Central memory CD8-positive, alpha-beta T cell (primary cell): ENCODE data around the gene ALPK3.

Experiments used
- ATAC-seq: fragments of 150-1000 bp; cut with Tn5 transposase; replicated peaks from 2 replicates; pipeline ENCODE4 v1.10.0; 2022; ENCODE audit warnings: mild to moderate bottlenecking, moderate FRiP score, moderate number of reproducible peaks; ENCODE audit not compliant: poor library complexity, severe bottlenecking; ENCODE audit errors: extremely low read depth
- DNase-seq, 2 donors: peaks; one replicate each; pipeline ENCODE4 v3.0.0; 2021; ENCODE audit warnings: low spot score in 2 of 2
- H3K27ac Mint-ChIP-seq: one replicate; pipeline ENCODE4 v1.8.0; 2022; ENCODE audit warnings: low read depth, mild to moderate bottlenecking, moderate library complexity, mixed read lengths
- H3K27me3 Mint-ChIP-seq: one replicate; pipeline ENCODE4 v1.8.0; 2022; ENCODE audit warnings: mixed read lengths
- H3K36me3 Mint-ChIP-seq: one replicate; pipeline ENCODE4 v1.8.0; 2022; ENCODE audit warnings: mild to moderate bottlenecking, moderate library complexity, mixed read lengths; ENCODE audit not compliant: insufficient read depth
- H3K4me1 Mint-ChIP-seq: one replicate; pipeline ENCODE4 v1.8.0; 2022; ENCODE audit warnings: mixed read lengths
- H3K4me3 Mint-ChIP-seq: one replicate; pipeline ENCODE4 v1.8.0; 2022; ENCODE audit warnings: mild to moderate bottlenecking, moderate library complexity, mixed read lengths
- H3K9me3 Mint-ChIP-seq: one replicate; pipeline ENCODE4 v1.8.0; 2022; ENCODE audit warnings: mixed read lengths

ALPK3 gene

DNA sequence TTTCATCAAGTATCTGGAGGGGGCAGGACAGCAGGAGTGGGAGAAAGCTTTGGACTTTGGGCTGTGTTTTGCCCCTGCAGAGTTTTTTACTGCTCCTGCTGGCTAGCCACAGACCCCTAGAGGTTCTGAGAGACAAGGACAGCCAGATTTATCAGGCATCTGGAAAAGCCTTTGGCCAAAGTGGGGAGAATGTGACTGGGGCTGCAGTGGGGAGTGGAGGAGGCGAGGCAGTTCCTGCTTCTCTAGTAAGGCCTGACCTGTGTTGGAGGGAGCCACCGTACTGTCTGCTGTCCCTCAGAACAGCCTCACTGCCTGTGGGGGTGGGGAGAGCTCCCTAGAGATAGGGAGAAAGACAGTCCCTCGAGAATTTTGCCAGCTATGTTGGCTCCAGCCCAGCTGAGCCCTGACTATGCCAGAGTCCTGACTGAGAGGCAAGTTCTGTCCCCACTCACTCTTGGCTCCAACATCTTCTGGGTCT is 2.2 kb downstream of the ALPK3 start:
- Mint-ChIP-seq H3K27me3 (no peaks in the 10 kb centered on the region), H3K36me3 (no peaks in the 10 kb centered on the region), H3K4me1 (peaks cover 9% of the 10 kb centered on the region), H3K27ac (no peak overlapping the region), H3K9me3 (no peaks in the 10 kb centered on the region), H3K4me3 (no peak overlapping the region)
- no peak for ATAC-seq
- no peak for DNase-seq

- Mint-ChIP-seq H3K4me1 (peaks cover 9% of the 10 kb centered on the region), H3K27ac (no peak overlapping the region), H3K4me3 (no peak overlapping the region), H3K9me3 (no peaks in the 10 kb centered on the region), H3K27me3 (no peaks in the 10 kb centered on the region), H3K36me3 (no peaks in the 10 kb centered on the region)
- DNase-seq (no peak), ATAC-seq (no peak)
These were observed 2.6 kb downstream of the ALPK3 start for GRCh38 chr15:84819791-84820190.

GRCh38 chr15:84821501-84822021 is 4.4 kb downstream of the ALPK3 start:
- Mint-ChIP-seq H3K4me3 (no peak overlapping the region), H3K27me3 (no peaks in the 10 kb centered on the region), H3K9me3 (no peaks in the 10 kb centered on the region), H3K36me3 (no peaks in the 10 kb centered on the region), H3K4me1 (peaks cover 6% of the 10 kb centered on the region), H3K27ac (no peak overlapping the region)
- ATAC-seq: no peak
- DNase-seq: no peak

DNA sequence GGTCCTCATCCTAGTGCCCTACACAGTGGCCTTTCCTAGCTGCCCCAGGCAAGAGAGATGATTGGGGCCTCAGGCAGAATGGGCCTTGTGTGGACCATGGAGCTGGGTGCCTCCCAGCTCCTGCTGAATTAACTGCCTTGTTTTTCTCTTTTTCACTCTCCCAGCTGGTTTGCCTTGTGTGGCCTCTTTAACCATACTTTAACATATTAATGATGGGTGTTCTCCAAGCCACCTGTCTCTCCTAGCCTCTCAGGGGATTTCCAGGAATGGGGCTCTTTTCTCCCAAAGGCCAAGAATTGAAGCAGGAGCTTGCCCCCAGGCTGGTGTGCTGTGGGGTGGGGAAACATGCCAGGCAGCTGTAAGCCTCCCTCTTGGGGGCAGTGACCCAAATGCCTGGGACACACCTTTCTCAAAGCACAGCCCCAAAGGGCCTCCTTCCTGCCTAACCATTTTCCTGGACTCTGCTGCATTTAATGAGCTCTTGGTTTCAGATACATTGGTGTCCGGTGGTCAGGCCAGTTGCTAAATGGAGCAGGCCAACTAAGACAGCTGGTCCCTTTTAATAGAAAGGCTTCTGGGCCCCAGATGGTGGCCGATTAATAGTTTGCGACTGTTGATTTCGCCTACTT is 5.6 kb downstream of the ALPK3 start:
- no peak for DNase-seq
- Mint-ChIP-seq H3K4me1 (peaks cover 4% of the 10 kb centered on the region), H3K9me3 (no peaks in the 10 kb centered on the region), H3K4me3 (no peak overlapping the region), H3K27me3 (no peaks in the 10 kb centered on the region), H3K36me3 (no peaks in the 10 kb centered on the region), H3K27ac (no peak overlapping the region)
- ATAC-seq: no peak

- Mint-ChIP-seq H3K4me3 (no peak overlapping the region), H3K9me3 (no peaks in the 10 kb centered on the region), H3K4me1 (no peaks in the 10 kb centered on the region), H3K27ac (no peak overlapping the region), H3K27me3 (no peaks in the 10 kb centered on the region), H3K36me3 (no peaks in the 10 kb centered on the region)
- DNase-seq (no peak), ATAC-seq (no peak)
These were observed 6.2 kb downstream of the ALPK3 start for GRCh38 chr15:84823282-84823878.

GRCh38 chr15:84824260-84825007 is 7.3 kb downstream of the ALPK3 start:
- Mint-ChIP-seq H3K4me1 (no peaks in the 10 kb centered on the region), H3K27ac (no peak overlapping the region), H3K9me3 (no peaks in the 10 kb centered on the region), H3K36me3 (no peaks in the 10 kb centered on the region), H3K27me3 (no peaks in the 10 kb centered on the region), H3K4me3 (no peak overlapping the region)
- ATAC-seq (no peak), DNase-seq (no peak)

GRCh38 chr15:84826369-84826823 is 9.2 kb downstream of the ALPK3 start:
- H3K9me3 Mint-ChIP-seq: no peaks in the 10 kb centered on the region
- H3K4me1 Mint-ChIP-seq: no peaks in the 10 kb centered on the region
- H3K4me3 Mint-ChIP-seq: no peak overlapping the region
- no peak for ATAC-seq
- no peak for DNase-seq
- H3K27me3 Mint-ChIP-seq: no peaks in the 10 kb centered on the region
- H3K27ac Mint-ChIP-seq: no peak overlapping the region
- H3K36me3 Mint-ChIP-seq: no peaks in the 10 kb centered on the region

DNA sequence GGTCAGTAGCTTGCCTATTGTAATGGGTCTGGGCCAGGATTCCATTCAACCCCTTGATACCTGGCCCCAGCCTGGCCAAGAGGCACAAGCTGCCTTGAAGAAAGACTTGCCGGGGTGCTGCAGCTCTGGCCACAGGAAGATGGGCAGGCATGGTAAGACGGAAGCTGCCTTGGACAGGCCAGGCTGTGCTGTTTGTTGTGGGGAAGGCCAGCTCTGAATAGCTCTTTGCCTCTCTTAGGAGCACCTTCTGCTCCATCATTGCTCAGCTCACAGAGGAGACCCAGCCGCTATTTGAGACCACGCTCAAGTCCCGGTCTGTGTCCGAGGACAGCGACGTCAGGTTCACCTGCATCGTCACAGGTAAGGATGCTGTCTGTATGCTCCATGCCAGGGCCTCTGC is 10.1 kb downstream of the ALPK3 start:
- DNase-seq (no peak), ATAC-seq (no peak)
- H3K27me3 Mint-ChIP-seq: no peaks in the 10 kb centered on the region
- H3K36me3 Mint-ChIP-seq: no peaks in the 10 kb centered on the region
- no peak overlapping the region for H3K4me3 Mint-ChIP-seq
- H3K4me1 Mint-ChIP-seq: no peaks in the 10 kb centered on the region
- no peaks in the 10 kb centered on the region for H3K9me3 Mint-ChIP-seq
- no peak overlapping the region for H3K27ac Mint-ChIP-seq

GRCh38 chr15:84828086-84828908 is 11.1 kb downstream of the ALPK3 start:
- Mint-ChIP-seq H3K4me3 (no peak overlapping the region), H3K9me3 (no peaks in the 10 kb centered on the region), H3K27me3 (no peaks in the 10 kb centered on the region), H3K36me3 (no peaks in the 10 kb centered on the region), H3K27ac (no peak overlapping the region), H3K4me1 (no peaks in the 10 kb centered on the region)
- ATAC-seq (no peak), DNase-seq (no peak)

DNA sequence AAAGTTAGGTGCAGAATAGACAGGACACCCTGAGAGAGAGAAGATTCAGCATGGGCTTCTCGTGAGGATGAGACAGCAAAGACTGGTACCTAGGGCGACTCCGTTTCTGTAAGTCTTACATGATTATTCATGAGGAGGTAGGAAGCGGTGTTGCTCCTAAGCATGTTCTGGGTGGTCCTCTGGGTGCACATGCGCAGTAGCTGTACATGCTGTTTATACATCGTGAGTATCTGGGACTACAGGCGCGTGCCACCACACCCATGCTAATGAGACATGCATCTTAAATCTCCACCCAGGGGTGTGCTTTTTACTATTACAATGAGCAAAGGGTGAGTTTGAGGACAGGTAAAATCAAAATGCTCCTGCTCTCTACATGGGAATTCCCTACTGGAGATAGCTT is 12.3 kb downstream of the ALPK3 start:
- DNase-seq (no peak), ATAC-seq (no peak)
- Mint-ChIP-seq H3K9me3 (no peaks in the 10 kb centered on the region), H3K27ac (no peak overlapping the region), H3K27me3 (no peaks in the 10 kb centered on the region), H3K4me3 (no peak overlapping the region), H3K36me3 (no peaks in the 10 kb centered on the region), H3K4me1 (no peaks in the 10 kb centered on the region)

DNA sequence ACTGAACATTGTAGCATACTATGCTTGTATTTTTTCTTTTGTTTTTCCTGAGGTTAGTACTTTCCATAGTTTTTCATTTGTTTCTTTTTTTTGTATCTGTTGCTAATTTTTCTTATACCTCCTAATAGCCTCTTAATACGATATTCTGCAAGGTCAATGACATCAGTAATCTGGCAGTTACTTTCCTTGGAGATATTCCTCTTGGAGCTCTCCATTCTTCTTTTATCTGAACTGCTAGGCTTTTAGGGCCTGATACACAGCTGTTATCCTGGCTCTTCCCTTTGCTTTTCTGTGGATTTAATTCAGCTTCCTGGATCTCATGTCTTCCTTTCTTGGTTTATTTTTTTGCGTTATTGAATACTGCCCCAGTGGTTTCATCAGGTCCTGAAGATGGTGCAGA is 12.9 kb downstream of the ALPK3 start:
- Mint-ChIP-seq H3K27ac (no peak overlapping the region), H3K9me3 (no peaks in the 10 kb centered on the region), H3K27me3 (no peaks in the 10 kb centered on the region), H3K36me3 (no peaks in the 10 kb centered on the region), H3K4me1 (no peaks in the 10 kb centered on the region), H3K4me3 (no peak overlapping the region)
- ATAC-seq (no peak), DNase-seq (no peak)

GRCh38 chr15:84831028-84831427 is 13.9 kb downstream of the ALPK3 start:
- DNase-seq (no peak), ATAC-seq (no peak)
- H3K9me3 Mint-ChIP-seq: no peaks in the 10 kb centered on the region
- H3K36me3 Mint-ChIP-seq: no peaks in the 10 kb centered on the region
- no peaks in the 10 kb centered on the region for H3K4me1 Mint-ChIP-seq
- H3K27ac Mint-ChIP-seq: no peak overlapping the region
- no peaks in the 10 kb centered on the region for H3K27me3 Mint-ChIP-seq
- H3K4me3 Mint-ChIP-seq: no peak overlapping the region
